H1 (cell line): ENCODE results near the gene MROH2A. TPM values are rescaled to one million over a fixed set of nuclear protein-coding genes. Genes with fewer than 3 reads are reported as not detected.

ENCODE experiments used
- EZH2 ChIP-seq: fragments of 200-600 bp; sonication (generic); IDR thresholded peaks from 2 replicates; pipeline ENCODE4 v1.7.1; 2012; ENCODE audit warnings: low read depth, mild to moderate bottlenecking, moderate library complexity, low read length, inconsistent platforms; ENCODE audit not compliant: severe bottlenecking
- HDAC6 ChIP-seq: IDR thresholded peaks from one replicate; pipeline ENCODE4 v1.7.1; 2012; ENCODE audit warnings: low read depth, mild to moderate bottlenecking, inconsistent platforms, low read length, moderate library complexity
- RAD21 ChIP-seq, 2 experiments: IDR thresholded peaks in 1 of 2; conservative IDR thresholded peaks in 1 of 2; 2 replicates each; pipeline ENCODE4 v1.6.1; 2011; ENCODE audit warnings: low read depth in 2 of 2, low read length in 2 of 2, improper control_type of control experiment in 1 of 2, inconsistent platforms in 1 of 2, mild to moderate bottlenecking in 1 of 2, moderate library complexity in 1 of 2
- RBBP5 ChIP-seq: IDR thresholded peaks from 2 replicates; pipeline ENCODE4 v1.7.1; 2012; ENCODE audit warnings: low read depth, mild to moderate bottlenecking, inconsistent platforms, low read length, moderate library complexity, borderline replicate concordance
- RNF2 ChIP-seq: fragments of 200-900, 300-1000 bp; sonication (generic); IDR thresholded peaks from 2 replicates; pipeline ENCODE4 v1.7.1; 2016; ENCODE audit warnings: borderline replicate concordance, low read depth, mild to moderate bottlenecking, antibody characterized with exemption, low read length; ENCODE audit not compliant: poor library complexity, severe bottlenecking; ENCODE audit errors: missing control alignments
- SRF ChIP-seq: IDR thresholded peaks from 2 replicates; pipeline ENCODE4 v1.6.1; 2011; ENCODE audit warnings: mild to moderate bottlenecking, low read depth, low read length, moderate library complexity
- ZNF274 ChIP-seq: IDR thresholded peaks from 2 replicates; pipeline ENCODE4 v1.7.0; 2012; ENCODE audit warnings: low read length, borderline replicate concordance; ENCODE audit errors: extremely low read depth
- polyA plus RNA-seq, 7 experiments: library from polyadenylated mRNA; depleted of rRNA in 3 of 7; stranded (reverse) in 5 of 7; unstranded in 2 of 7; fragments of >200 nt in 5 of 7; fragments of 200-250 nt in 2 of 7; gene quantifications; 1 replicate in 5 of 7; 2 replicates in 1 of 7; 4 replicates in 1 of 7; pipeline versions ENCODE4 v1.2.1 to v1.2.3, GENCODE V29; 2011 to 2013; ENCODE audit warnings: missing spikeins in 2 of 7, mixed read lengths in 2 of 7
- total RNA-seq: library from RNA; stranded (reverse); fragmentation: NEBNext Ultra II Directional; extraction: Animal tissue kit (Norgen Biotek cat#: 25700); gene quantifications from 2 replicates; pipeline ENCODE4 v1.2.1, GENCODE V29; 2021
- TF ChIP-seq, protein P1 (sequence below): fragments of 300-600 bp; sonication (generic); IDR thresholded peaks from 2 replicates; pipeline ENCODE4 v1.7.1; 2012; ENCODE audit warnings: low read length, moderate library complexity, mild to moderate bottlenecking, inconsistent platforms; ENCODE audit not compliant: insufficient replicate concordance
- TF ChIP-seq, protein P2 (sequence below): IDR thresholded peaks from 2 replicates; pipeline ENCODE4 v1.6.1; 2011; ENCODE audit warnings: low read depth, mild to moderate bottlenecking, low read length; ENCODE audit not compliant: insufficient read depth
- TF ChIP-seq, protein P3 (sequence below): IDR thresholded peaks from 2 replicates; pipeline ENCODE4 v1.6.1; 2012; ENCODE audit warnings: inconsistent platforms

The MROH2A gene
- total and polyA plus RNA-seq, 2 of the 8 experiments (the other 6 are each of a cell fraction or from before 2014, with no cell fraction given), result not detected

DNA sequence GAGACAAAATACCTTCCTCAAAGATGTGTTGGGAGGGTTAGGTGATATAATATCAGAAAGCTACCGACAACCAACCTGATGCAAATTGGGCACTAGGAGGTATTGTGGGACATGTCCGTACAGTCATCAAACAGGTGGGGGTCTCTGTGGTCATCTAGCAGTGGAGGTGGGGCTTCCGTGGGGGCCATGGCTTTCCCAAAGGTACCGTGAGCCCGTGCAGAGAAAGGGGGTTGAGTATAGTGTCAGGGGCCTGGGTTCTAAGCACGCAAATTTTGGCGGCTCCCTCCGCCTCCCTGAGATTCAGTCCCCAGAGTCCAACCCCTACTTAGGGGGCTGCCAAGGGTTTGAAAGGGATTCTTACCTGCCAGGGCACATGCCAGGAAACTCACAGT is 43.6 kb downstream of the MROH2A start (continued):
- TF ChIP-seq, protein P1, sequence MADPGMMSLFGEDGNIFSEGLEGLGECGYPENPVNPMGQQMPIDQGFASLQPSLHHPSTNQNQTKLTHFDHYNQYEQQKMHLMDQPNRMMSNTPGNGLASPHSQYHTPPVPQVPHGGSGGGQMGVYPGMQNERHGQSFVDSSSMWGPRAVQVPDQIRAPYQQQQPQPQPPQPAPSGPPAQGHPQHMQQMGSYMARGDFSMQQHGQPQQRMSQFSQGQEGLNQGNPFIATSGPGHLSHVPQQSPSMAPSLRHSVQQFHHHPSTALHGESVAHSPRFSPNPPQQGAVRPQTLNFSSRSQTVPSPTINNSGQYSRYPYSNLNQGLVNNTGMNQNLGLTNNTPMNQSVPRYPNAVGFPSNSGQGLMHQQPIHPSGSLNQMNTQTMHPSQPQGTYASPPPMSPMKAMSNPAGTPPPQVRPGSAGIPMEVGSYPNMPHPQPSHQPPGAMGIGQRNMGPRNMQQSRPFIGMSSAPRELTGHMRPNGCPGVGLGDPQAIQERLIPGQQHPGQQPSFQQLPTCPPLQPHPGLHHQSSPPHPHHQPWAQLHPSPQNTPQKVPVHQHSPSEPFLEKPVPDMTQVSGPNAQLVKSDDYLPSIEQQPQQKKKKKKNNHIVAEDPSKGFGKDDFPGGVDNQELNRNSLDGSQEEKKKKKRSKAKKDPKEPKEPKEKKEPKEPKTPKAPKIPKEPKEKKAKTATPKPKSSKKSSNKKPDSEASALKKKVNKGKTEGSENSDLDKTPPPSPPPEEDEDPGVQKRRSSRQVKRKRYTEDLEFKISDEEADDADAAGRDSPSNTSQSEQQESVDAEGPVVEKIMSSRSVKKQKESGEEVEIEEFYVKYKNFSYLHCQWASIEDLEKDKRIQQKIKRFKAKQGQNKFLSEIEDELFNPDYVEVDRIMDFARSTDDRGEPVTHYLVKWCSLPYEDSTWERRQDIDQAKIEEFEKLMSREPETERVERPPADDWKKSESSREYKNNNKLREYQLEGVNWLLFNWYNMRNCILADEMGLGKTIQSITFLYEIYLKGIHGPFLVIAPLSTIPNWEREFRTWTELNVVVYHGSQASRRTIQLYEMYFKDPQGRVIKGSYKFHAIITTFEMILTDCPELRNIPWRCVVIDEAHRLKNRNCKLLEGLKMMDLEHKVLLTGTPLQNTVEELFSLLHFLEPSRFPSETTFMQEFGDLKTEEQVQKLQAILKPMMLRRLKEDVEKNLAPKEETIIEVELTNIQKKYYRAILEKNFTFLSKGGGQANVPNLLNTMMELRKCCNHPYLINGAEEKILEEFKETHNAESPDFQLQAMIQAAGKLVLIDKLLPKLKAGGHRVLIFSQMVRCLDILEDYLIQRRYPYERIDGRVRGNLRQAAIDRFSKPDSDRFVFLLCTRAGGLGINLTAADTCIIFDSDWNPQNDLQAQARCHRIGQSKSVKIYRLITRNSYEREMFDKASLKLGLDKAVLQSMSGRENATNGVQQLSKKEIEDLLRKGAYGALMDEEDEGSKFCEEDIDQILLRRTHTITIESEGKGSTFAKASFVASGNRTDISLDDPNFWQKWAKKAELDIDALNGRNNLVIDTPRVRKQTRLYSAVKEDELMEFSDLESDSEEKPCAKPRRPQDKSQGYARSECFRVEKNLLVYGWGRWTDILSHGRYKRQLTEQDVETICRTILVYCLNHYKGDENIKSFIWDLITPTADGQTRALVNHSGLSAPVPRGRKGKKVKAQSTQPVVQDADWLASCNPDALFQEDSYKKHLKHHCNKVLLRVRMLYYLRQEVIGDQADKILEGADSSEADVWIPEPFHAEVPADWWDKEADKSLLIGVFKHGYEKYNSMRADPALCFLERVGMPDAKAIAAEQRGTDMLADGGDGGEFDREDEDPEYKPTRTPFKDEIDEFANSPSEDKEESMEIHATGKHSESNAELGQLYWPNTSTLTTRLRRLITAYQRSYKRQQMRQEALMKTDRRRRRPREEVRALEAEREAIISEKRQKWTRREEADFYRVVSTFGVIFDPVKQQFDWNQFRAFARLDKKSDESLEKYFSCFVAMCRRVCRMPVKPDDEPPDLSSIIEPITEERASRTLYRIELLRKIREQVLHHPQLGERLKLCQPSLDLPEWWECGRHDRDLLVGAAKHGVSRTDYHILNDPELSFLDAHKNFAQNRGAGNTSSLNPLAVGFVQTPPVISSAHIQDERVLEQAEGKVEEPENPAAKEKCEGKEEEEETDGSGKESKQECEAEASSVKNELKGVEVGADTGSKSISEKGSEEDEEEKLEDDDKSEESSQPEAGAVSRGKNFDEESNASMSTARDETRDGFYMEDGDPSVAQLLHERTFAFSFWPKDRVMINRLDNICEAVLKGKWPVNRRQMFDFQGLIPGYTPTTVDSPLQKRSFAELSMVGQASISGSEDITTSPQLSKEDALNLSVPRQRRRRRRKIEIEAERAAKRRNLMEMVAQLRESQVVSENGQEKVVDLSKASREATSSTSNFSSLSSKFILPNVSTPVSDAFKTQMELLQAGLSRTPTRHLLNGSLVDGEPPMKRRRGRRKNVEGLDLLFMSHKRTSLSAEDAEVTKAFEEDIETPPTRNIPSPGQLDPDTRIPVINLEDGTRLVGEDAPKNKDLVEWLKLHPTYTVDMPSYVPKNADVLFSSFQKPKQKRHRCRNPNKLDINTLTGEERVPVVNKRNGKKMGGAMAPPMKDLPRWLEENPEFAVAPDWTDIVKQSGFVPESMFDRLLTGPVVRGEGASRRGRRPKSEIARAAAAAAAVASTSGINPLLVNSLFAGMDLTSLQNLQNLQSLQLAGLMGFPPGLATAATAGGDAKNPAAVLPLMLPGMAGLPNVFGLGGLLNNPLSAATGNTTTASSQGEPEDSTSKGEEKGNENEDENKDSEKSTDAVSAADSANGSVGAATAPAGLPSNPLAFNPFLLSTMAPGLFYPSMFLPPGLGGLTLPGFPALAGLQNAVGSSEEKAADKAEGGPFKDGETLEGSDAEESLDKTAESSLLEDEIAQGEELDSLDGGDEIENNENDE, result no peak
- TF ChIP-seq EZH2 (no peak), RAD21 (IDR thresholded peaks at IDR 0.05 in 1 of 2, conservative IDR thresholded peaks at IDR 0.05 in 1 of 2; ENCODE audit: low read depth in 2 of 2, low read length in 2 of 2) (no peak), SRF (no peak), ZNF274 (no peak), RNF2 (no peak), HDAC6 (no peak), RBBP5 (no peak)
- TF ChIP-seq, protein P2, sequence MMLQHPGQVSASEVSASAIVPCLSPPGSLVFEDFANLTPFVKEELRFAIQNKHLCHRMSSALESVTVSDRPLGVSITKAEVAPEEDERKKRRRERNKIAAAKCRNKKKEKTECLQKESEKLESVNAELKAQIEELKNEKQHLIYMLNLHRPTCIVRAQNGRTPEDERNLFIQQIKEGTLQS, result no peak
- TF ChIP-seq, protein P3, sequence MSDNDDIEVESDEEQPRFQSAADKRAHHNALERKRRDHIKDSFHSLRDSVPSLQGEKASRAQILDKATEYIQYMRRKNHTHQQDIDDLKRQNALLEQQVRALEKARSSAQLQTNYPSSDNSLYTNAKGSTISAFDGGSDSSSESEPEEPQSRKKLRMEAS, result no peak
